Measurements from ENCODE around the gene HLA-E. TPM values are rescaled to one million over a fixed set of nuclear protein-coding genes. Genes with fewer than 3 reads are reported as not detected.

Gene HLA-E
- total and polyA plus RNA-seq, 2 of the 13 experiments (the other 11 are each of a cell fraction or from before 2014, with no cell fraction given), result 45.2 to 90.4 TPM

- TF ChIP-seq ZNF484 (CRISPR knock-in tag; IDR thresholded peaks at IDR 0.05; ENCODE audit: borderline replicate concordance, low read depth) (no peak), PAWR (CRISPR knock-in tag; IDR thresholded peaks at IDR 0.05; ENCODE audit: borderline replicate concordance) (no peak), PATZ1 (CRISPR knock-in tag; IDR thresholded peaks at IDR 0.05) (no peak), ZNF383 (CRISPR knock-in tag; IDR thresholded peaks at IDR 0.05; ENCODE audit: borderline replicate concordance) (peak; percentile 33; the same call in 1 of the 2 replicates), ZFP36 (IDR thresholded peaks at IDR 0.05; ENCODE audit: borderline replicate concordance, low read depth, low read length, partially characterized antibody) (no peak), ELF4 (CRISPR knock-in tag; IDR thresholded peaks at IDR 0.05; ENCODE audit: borderline replicate concordance) (peak; percentile 79; the same call in 1 of the 2 replicates), SKI (IDR thresholded peaks at IDR 0.05; ENCODE audit: partially characterized antibody) (no peak), PITX1 (CRISPR knock-in tag; IDR thresholded peaks at IDR 0.05) (no peak), XRCC5 (optimal IDR thresholded peaks at IDR 0.05; ENCODE audit: low read length) (no peak), ZBED4 (CRISPR knock-in tag; IDR thresholded peaks at IDR 0.05; ENCODE audit: borderline replicate concordance) (0 out of 2 replicates have a peak, but pooled peaks have one; percentile 13), ZNF710 (CRISPR knock-in tag; IDR thresholded peaks at IDR 0.05; ENCODE audit: borderline replicate concordance) (0 out of 2 replicates have a peak, but pooled peaks have one; percentile 11), CREM (IDR thresholded peaks at IDR 0.05) (peak; percentile 96), CREM (CRISPR knock-in tag; IDR thresholded peaks at IDR 0.05) (no peak), REPIN1 (CRISPR knock-in tag; IDR thresholded peaks at IDR 0.05; ENCODE audit: borderline replicate concordance, low read depth) (no peak; the same call in none of the 2 replicates)
Measured at GRCh38 chr6:30489081-30490025, at the start of gene HLA-E (continued).
